H1 (cell line): ENCODE data around the gene IPO11. TPM values are rescaled to one million over a fixed set of nuclear protein-coding genes. Genes with fewer than 3 reads are reported as not detected.

Source experiments
- CTCF ChIA-PET: fragments of 300-600 bp; sonication (Branson Sonifier 250); formaldehyde crosslinking; loops from one replicate; lab custom pipeline; 2021; ENCODE audit not compliant: partially characterized antibody; lab: Charles Lee
- POLR2A ChIA-PET: fragments of 300-600 bp; sonication (Branson Sonifier 250); formaldehyde crosslinking; loops from one replicate; lab custom pipeline; 2021; ENCODE audit warnings: inconsistent platforms; ENCODE audit not compliant: partially characterized antibody; lab: Charles Lee
- DNase-seq, 2 experiments: peaks; one replicate each; pipeline versions ENCODE4 v3.0.0 to v3.0.0-alpha.2; 2010 to 2022; ENCODE audit warnings: low spot score in 2 of 2, low read depth in 1 of 2, mixed read lengths in 1 of 2
- FAIRE-seq: peaks from 2 replicates; lab custom pipeline; 2011; peaks lifted over from hg19 to GRCh38; lab: Jason Lieb, UNC
- H2AFZ ChIP-seq: 2 replicates; pipeline ENCODE4 v1.8.1; 2012; ENCODE audit warnings: low read length, inconsistent platforms
- H2AK5ac ChIP-seq: 2 replicates; pipeline ENCODE4 v1.6.1; 2013; ENCODE audit warnings: low read depth, low read length
- H2BK120ac ChIP-seq: replicated peaks from 2 replicates; pipeline ENCODE3; 2013; ENCODE audit warnings: low read depth, low read length, inconsistent platforms
- H2BK12ac ChIP-seq: 2 replicates; pipeline ENCODE4 v1.6.1; 2013; ENCODE audit warnings: low read depth, low read length
- H2BK15ac ChIP-seq: 2 replicates; pipeline ENCODE4 v1.6.1; 2013; ENCODE audit warnings: low read length
- H2BK20ac ChIP-seq: 2 replicates; pipeline ENCODE4 v1.6.1; 2013; ENCODE audit warnings: low read length
- H2BK5ac ChIP-seq: 2 replicates; pipeline ENCODE4 v1.6.1; 2013; ENCODE audit warnings: low read depth, low read length
- H3K14ac ChIP-seq: 2 replicates; pipeline ENCODE4 v1.6.1; 2013; ENCODE audit warnings: inconsistent platforms; ENCODE audit not compliant: insufficient read length
- H3K18ac ChIP-seq: 2 replicates; pipeline ENCODE4 v1.6.1; 2013; ENCODE audit warnings: low read length; ENCODE audit errors: extremely low read depth
- H3K23ac ChIP-seq: 2 replicates; pipeline ENCODE4 v1.6.1; 2013; ENCODE audit warnings: inconsistent platforms; ENCODE audit not compliant: insufficient read length
- H3K23me2 ChIP-seq: 2 replicates; pipeline ENCODE4 v1.6.1; 2013; ENCODE audit warnings: low read depth, low read length
- H3K27ac ChIP-seq: 2 replicates; pipeline ENCODE4 v1.6.1; 2011; ENCODE audit warnings: low read depth, low read length, inconsistent platforms
- H3K27me3 ChIP-seq, 4 experiments: replicated peaks in 1 of 4; 1 replicate in 1 of 4; 2 replicates in 3 of 4; pipeline versions ENCODE4 v1.6.1 to v1.8.1; 2011 to 2013; ENCODE audit warnings: low read length in 3 of 4, mild to moderate bottlenecking in 3 of 4, inconsistent platforms in 2 of 4, mixed read lengths in 2 of 4, moderate library complexity in 1 of 4; ENCODE audit not compliant: control insufficient read depth in 3 of 4, insufficient read depth in 3 of 4; ENCODE audit errors: extremely low read depth in 1 of 4
- H3K36me3 ChIP-seq, 4 experiments: 2 replicates each; pipeline versions ENCODE4 v1.6.1 to v1.8.1; 2011 to 2013; ENCODE audit warnings: mild to moderate bottlenecking in 4 of 4, low read length in 3 of 4, moderate library complexity in 2 of 4, control low read depth in 1 of 4, inconsistent platforms in 1 of 4; ENCODE audit not compliant: insufficient read depth in 4 of 4, control insufficient read depth in 2 of 4
- H3K4ac ChIP-seq: replicated peaks from 2 replicates; pipeline ENCODE3; 2013; ENCODE audit warnings: low read length, low read depth, mixed read lengths, inconsistent platforms; ENCODE audit not compliant: insufficient read length
- H3K4me1 ChIP-seq, 4 experiments: replicated peaks in 1 of 4; 1 replicate in 1 of 4; 2 replicates in 3 of 4; pipeline versions ENCODE4 v1.6.1 to v1.8.1; 2011 to 2013; ENCODE audit warnings: low read length in 3 of 4, inconsistent platforms in 2 of 4, mixed read lengths in 1 of 4; ENCODE audit not compliant: insufficient read depth in 4 of 4, control insufficient read depth in 3 of 4
- H3K4me2 ChIP-seq, 2 experiments: 2 replicates each; pipeline versions ENCODE4 v1.6.1 to v1.8.1; 2011 to 2013; ENCODE audit warnings: low read depth in 2 of 2, low read length in 2 of 2, control low read depth in 1 of 2, inconsistent platforms in 1 of 2, mild to moderate bottlenecking in 1 of 2; ENCODE audit not compliant: insufficient read depth in 1 of 2
- H3K4me3 ChIP-seq, 4 experiments: fragments of 200-600, 300-600 bp in 1 of 4; sonication (generic), shearing (Covaris generic), sonication (Bioruptor Twin) in 1 of 4; 2 replicates each; pipeline versions ENCODE4 v1.5.1 to v1.8.1; 2011 to 2016; ENCODE audit warnings: low read length in 4 of 4, low read depth in 3 of 4, control low read depth in 2 of 4, inconsistent platforms in 2 of 4, mild to moderate bottlenecking in 2 of 4, mixed read lengths in 1 of 4, moderate library complexity in 1 of 4; ENCODE audit not compliant: insufficient read depth in 2 of 4; ENCODE audit errors: extremely low read depth in 1 of 4
- H3K56ac ChIP-seq: replicated peaks from 2 replicates; pipeline ENCODE3; 2013; ENCODE audit warnings: low read depth, mild to moderate bottlenecking, mixed read lengths, low read length, inconsistent platforms; ENCODE audit not compliant: insufficient read length
- H3K79me1 ChIP-seq: 2 replicates; pipeline ENCODE4 v1.6.1; 2013; ENCODE audit warnings: low read depth, low read length, control low read depth
- H3K79me2 ChIP-seq, 2 experiments: 2 replicates each; pipeline versions ENCODE4 v1.6.1 to v1.8.1; 2012 to 2013; ENCODE audit warnings: low read length in 2 of 2, mild to moderate bottlenecking in 2 of 2, inconsistent platforms in 1 of 2; ENCODE audit not compliant: insufficient read depth in 2 of 2, control insufficient read depth in 1 of 2
- H3K9ac ChIP-seq, 4 experiments: replicated peaks in 1 of 4; 1 replicate in 1 of 4; 2 replicates in 3 of 4; pipeline versions ENCODE4 v1.6.1 to v1.8.1; 2011 to 2013; ENCODE audit warnings: low read depth in 3 of 4, low read length in 3 of 4, control low read depth in 2 of 4, mild to moderate bottlenecking in 2 of 4, moderate library complexity in 2 of 4, inconsistent platforms in 1 of 4; ENCODE audit errors: extremely low read depth in 1 of 4
- H3K9me3 ChIP-seq, 2 experiments: 2 replicates each; pipeline versions ENCODE4 v1.6.1 to v1.8.1; 2012 to 2013; ENCODE audit warnings: mild to moderate bottlenecking in 2 of 2, moderate library complexity in 2 of 2, control low read depth in 1 of 2, inconsistent platforms in 1 of 2, low read depth in 1 of 2, low read length in 1 of 2, mixed read lengths in 1 of 2; ENCODE audit not compliant: insufficient read depth in 2 of 2
- H4K20me1 ChIP-seq, 2 experiments: replicated peaks in 1 of 2; 2 replicates each; pipeline versions ENCODE3 to v1.8.1; 2011 to 2013; ENCODE audit warnings: inconsistent platforms in 2 of 2, low read length in 2 of 2, mild to moderate bottlenecking in 1 of 2; ENCODE audit not compliant: insufficient read depth in 2 of 2, control insufficient read depth in 1 of 2
- H4K5ac ChIP-seq: 2 replicates; pipeline ENCODE4 v1.6.1; 2013; ENCODE audit warnings: low read length, low read depth, mixed read lengths, inconsistent platforms; ENCODE audit not compliant: insufficient read length
- H4K8ac ChIP-seq: 2 replicates; pipeline ENCODE4 v1.8.0; 2013; ENCODE audit warnings: mild to moderate bottlenecking, moderate library complexity, low read length, inconsistent platforms; ENCODE audit not compliant: insufficient read depth; ENCODE audit errors: extremely low read depth
- H4K91ac ChIP-seq: replicated peaks from 2 replicates; pipeline ENCODE3; 2013; ENCODE audit warnings: low read length, mixed read lengths, inconsistent platforms; ENCODE audit not compliant: insufficient read length
- BCL11A ChIP-seq, 2 experiments: IDR thresholded peaks; one replicate each; pipeline ENCODE4 v1.6.1; 2011; ENCODE audit warnings: low read depth in 2 of 2, low read length in 2 of 2, mild to moderate bottlenecking in 2 of 2
- CREB1 ChIP-seq: IDR thresholded peaks from 2 replicates; pipeline ENCODE4 v1.6.1; 2012; ENCODE audit warnings: inconsistent platforms
- CTBP2 ChIP-seq: IDR thresholded peaks from 2 replicates; pipeline ENCODE4 v1.7.0; 2011; ENCODE audit warnings: borderline replicate concordance, mild to moderate bottlenecking, moderate library complexity, mixed read lengths, low read length; ENCODE audit not compliant: insufficient read depth, insufficient read length
- KDM1A ChIP-seq: fragments of 200-600, 300-600 bp; sonication (generic); IDR thresholded peaks from 2 replicates; pipeline ENCODE4 v1.7.1; 2016; ENCODE audit warnings: mild to moderate bottlenecking, low read length, borderline replicate concordance
- KDM4A ChIP-seq: IDR thresholded peaks from one replicate; pipeline ENCODE4 v1.7.1; 2012; ENCODE audit warnings: low read depth, mild to moderate bottlenecking, moderate library complexity, low read length, inconsistent platforms; ENCODE audit not compliant: severe bottlenecking
- KDM5A ChIP-seq: fragments of 200-600 bp; IDR thresholded peaks from 2 replicates; pipeline ENCODE4 v1.7.1; 2012; ENCODE audit warnings: mild to moderate bottlenecking, low read length, inconsistent platforms, mixed read lengths
- PHF8 ChIP-seq: fragments of 200-600 bp; sonication (generic); conservative IDR thresholded peaks from 2 replicates; pipeline ENCODE4 v1.7.1; 2012; ENCODE audit warnings: low read depth, mild to moderate bottlenecking, inconsistent platforms, low read length, moderate library complexity
- POLR2A ChIP-seq, 2 experiments: IDR thresholded peaks; 1 replicate in 1 of 2; 2 replicates in 1 of 2; pipeline ENCODE4 v1.6.1; 2011; ENCODE audit warnings: low read depth in 2 of 2, low read length in 2 of 2, mild to moderate bottlenecking in 2 of 2; ENCODE audit errors: control extremely low read depth in 1 of 2
- SAP30 ChIP-seq: fragments of 300-600 bp; sonication (generic); IDR thresholded peaks from 2 replicates; pipeline ENCODE4 v1.7.1; 2012; ENCODE audit warnings: low read length, moderate library complexity, mild to moderate bottlenecking, inconsistent platforms; ENCODE audit not compliant: insufficient read depth, insufficient replicate concordance
- SP1 ChIP-seq: IDR thresholded peaks from 2 replicates; pipeline ENCODE4 v1.6.1; 2011; ENCODE audit warnings: low read depth, low read length
- YY1 ChIP-seq: IDR thresholded peaks from 2 replicates; pipeline ENCODE4 v1.6.1; 2011; ENCODE audit warnings: low read depth, mild to moderate bottlenecking, low read length
- WGBS, 2 experiments: shearing (Covaris generic) in 1 of 2; methylation state at CpG; one replicate each; pipeline versions ENCODE4 v1.1.6 to v1.1.7; 2013 to 2015; ENCODE audit warnings: low lambda C conversion rate in 2 of 2, mixed read lengths in 2 of 2, inconsistent platforms in 1 of 2, low coverage in 1 of 2, missing lambda C conversion rate in 1 of 2; ENCODE audit not compliant: insufficient replicate concordance in 2 of 2, insufficient coverage in 1 of 2, insufficient read length in 1 of 2; ENCODE audit errors: extremely low coverage in 1 of 2, missing lambda C conversion rate in 1 of 2; 5-methylcytosine and 5-hydroxymethylcytosine counted together
- polyA plus RNA-seq, 7 experiments: library from polyadenylated mRNA; depleted of rRNA in 3 of 7; stranded (reverse) in 5 of 7; unstranded in 2 of 7; fragments of >200 nt in 5 of 7; fragments of 200-250 nt in 2 of 7; gene quantifications; 1 replicate in 5 of 7; 2 replicates in 1 of 7; 4 replicates in 1 of 7; pipeline versions ENCODE4 v1.2.1 to v1.2.3, GENCODE V29; 2011 to 2013; ENCODE audit warnings: missing spikeins in 2 of 7, mixed read lengths in 2 of 7
- total RNA-seq: library from RNA; stranded (reverse); fragmentation: NEBNext Ultra II Directional; extraction: Animal tissue kit (Norgen Biotek cat#: 25700); gene quantifications from 2 replicates; pipeline ENCODE4 v1.2.1, GENCODE V29; 2021
- TF ChIP-seq, protein P1 (sequence below): IDR thresholded peaks from 2 replicates; pipeline ENCODE4 v1.6.1; 2011; ENCODE audit warnings: low read depth, mild to moderate bottlenecking, low read length; ENCODE audit not compliant: insufficient read depth
- TF ChIP-seq, protein P2 (sequence below): IDR thresholded peaks from 2 replicates; pipeline ENCODE4 v1.6.1; 2011; ENCODE audit warnings: low read length, improper control_type of control experiment

IPO11 gene
- total and polyA plus RNA-seq, 2 of the 8 experiments (the other 6 are each of a cell fraction or from before 2014, with no cell fraction given) = 23.6 to 64.4 TPM

DNA sequence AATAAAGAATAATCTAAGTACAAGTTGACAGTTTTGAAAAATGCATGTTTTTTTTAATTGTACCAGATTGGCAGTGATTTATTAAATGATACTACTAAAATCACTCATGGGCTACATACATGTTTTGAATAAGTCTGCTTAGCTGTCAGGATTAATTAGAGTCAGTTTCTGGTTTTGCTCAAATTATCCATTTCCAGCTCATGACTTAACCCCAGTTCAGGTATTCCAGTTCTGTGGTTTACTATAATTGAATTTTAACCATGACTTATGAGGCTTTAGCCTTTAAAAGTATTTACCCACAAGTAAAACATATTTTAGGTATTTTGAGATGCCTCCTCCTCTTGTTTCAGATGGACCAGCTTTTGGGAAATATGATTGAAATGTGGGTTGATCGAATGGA lies 148.2 kb downstream of the IPO11 start:
- ChIA-PET POLR2A (no interaction called here), CTCF (no interaction called here)
- Histone ChIP-seq H3K4ac (no peak overlapping the region), H3K4me1 (peaks cover 0 to 7% (median 2%) of the 10 kb centered on the region in 4 experiments; a peak in 2 of 7 replicates), H2BK15ac (no peak overlapping the region), H2AK5ac (no peak overlapping the region), H2BK20ac (no peak overlapping the region), H2AFZ (no peak overlapping the region), H4K91ac (no peak overlapping the region), H3K27me3 (no peaks in the 10 kb centered on the region), H3K23ac (no peak overlapping the region), H3K4me3 (no peak overlapping the region), H4K5ac (no peak overlapping the region), H2BK12ac (no peak overlapping the region), H3K18ac (no peak overlapping the region), H4K20me1 (no peaks in the 10 kb centered on the region), H3K56ac (no peak overlapping the region), H4K8ac (no peak overlapping the region), H2BK120ac (no peak overlapping the region), H3K9ac (no peak overlapping the region), H3K79me2 (no peaks in the 10 kb centered on the region), H2BK5ac (no peak overlapping the region), H3K36me3 (peaks cover 0 to 5% (median 0%) of the 10 kb centered on the region in 4 experiments; a peak in 2 of 8 replicates), H3K79me1 (no peaks in the 10 kb centered on the region), H3K4me2 (no peak overlapping the region), H3K9me3 (no peaks in the 10 kb centered on the region), H3K27ac (no peak overlapping the region), H3K14ac (no peak overlapping the region), H3K23me2 (no peaks in the 10 kb centered on the region)
- no peak for DNase-seq
- WGBS, 2 experiments = 100% methylated on average over 1 of the region's 1 CpG; no CpG with 5 or more reads in 1 of the 2 experiments
- FAIRE-seq = no peak
- TF ChIP-seq, protein P1, sequence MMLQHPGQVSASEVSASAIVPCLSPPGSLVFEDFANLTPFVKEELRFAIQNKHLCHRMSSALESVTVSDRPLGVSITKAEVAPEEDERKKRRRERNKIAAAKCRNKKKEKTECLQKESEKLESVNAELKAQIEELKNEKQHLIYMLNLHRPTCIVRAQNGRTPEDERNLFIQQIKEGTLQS = no peak
- TF ChIP-seq POLR2A (IDR thresholded peaks at IDR 0.05; ENCODE audit: control extremely low read depth in 1 of 2, low read depth in 2 of 2, low read length in 2 of 2) (no peak), BCL11A (IDR thresholded peaks at IDR 0.05; ENCODE audit: low read depth in 2 of 2, low read length in 2 of 2) (no peak), CREB1 (no peak), KDM4A (no peak), PHF8 (no peak), YY1 (no peak), KDM1A (no peak), KDM5A (no peak), SP1 (no peak), CTBP2 (no peak), SAP30 (no peak)
- TF ChIP-seq, protein P2, sequence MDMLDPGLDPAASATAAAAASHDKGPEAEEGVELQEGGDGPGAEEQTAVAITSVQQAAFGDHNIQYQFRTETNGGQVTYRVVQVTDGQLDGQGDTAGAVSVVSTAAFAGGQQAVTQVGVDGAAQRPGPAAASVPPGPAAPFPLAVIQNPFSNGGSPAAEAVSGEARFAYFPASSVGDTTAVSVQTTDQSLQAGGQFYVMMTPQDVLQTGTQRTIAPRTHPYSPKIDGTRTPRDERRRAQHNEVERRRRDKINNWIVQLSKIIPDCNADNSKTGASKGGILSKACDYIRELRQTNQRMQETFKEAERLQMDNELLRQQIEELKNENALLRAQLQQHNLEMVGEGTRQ = no peak
